GM18951 (cell line): ENCODE results near the gene LCN12.

Experiments used
- POLR2A ChIP-seq: IDR thresholded peaks from 4 replicates; pipeline ENCODE4 v1.6.1; 2011; ENCODE audit warnings: mild to moderate bottlenecking; ENCODE audit not compliant: insufficient read length, insufficient read depth; ENCODE audit errors: extremely low read depth
- in situ Hi-C: fragments of 300-500 bp; cut with MboI; formaldehyde crosslinking; loops from one replicate; pipeline ENCODE4 v1.12.0; 2022; ENCODE audit warnings: low sequenced_read_pairs, mixed read lengths, inconsistent platforms; ENCODE audit not compliant: unreplicated experiment

The LCN12 gene

DNA sequence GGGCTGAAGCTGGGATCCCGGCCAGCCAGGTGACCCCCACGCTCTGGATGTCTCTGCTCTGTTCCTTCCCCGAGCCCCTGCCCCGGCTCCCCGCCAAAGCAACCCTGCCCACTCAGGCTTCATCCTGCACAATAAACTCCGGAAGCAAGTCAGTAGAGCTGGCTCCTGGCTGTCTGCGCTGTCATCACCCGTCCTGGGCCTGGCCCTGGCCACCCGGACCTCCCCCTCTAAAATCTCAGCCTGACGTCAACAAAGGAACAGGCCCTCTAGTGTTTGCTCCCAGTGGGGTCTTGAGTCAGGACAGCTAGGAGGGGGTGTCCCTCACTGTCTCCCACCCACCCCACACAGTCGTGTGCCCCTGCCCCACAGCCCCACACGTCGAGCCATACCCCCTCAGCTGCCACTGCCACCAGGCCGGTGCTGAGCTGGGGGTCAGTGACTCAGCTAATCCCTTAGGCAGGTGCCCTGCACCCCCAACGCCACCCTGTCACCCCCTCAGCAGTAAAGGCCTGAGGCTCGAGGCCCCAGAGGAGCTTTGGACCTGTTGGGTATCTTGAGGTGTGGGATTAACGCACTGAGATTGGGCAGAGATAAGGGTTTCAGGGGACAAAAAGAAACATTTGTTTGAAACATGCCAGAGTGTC lies 29.6 kb downstream of the LCN12 start:
- in situ Hi-C loops, result no loop called here
- no peak for TF ChIP-seq POLR2A

DNA sequence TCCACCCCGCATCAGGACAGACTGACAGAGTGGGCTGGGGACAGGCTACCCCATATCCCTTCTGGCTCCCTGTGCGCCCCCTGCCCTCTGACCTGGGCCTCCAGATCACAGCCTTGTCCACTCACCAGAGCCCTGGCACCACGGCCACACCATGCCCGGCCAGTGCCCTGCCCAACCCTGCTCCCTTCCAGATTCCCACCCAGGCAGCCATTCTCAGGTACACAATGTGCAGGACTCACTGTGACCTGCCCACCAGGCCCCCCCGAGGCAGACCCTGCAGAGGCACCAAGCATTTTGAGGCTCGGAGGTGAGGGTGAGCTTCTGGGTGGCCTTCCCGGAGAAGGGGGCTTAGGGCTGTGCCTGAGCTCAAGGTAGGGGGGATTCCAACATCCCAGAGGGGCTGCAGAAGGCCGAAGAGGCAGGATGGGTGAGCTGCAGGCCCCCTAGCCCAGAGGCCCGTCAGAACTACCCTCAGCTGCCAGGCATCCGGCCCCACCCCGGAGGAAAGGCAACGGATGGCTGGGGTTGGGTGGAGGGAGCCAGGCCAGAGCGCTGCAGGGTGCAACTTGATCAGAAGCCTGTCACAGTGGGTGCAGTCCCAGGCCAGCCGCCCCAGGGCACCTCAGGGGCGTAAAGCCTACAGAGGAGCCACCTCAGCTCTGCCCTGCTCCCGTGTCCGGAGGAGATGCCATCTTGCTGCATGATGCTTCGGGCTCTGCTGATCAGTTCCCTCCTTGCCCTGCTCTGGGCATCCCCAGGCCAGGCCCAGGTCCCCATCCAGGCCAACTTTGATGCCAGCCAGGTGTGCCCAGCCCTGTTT lies 30.4 kb downstream of the LCN12 start, which contains the start of gene LCNL1:
TSS of gene LCNL1 (plus strand) at position 762 of the 820 bp plus-strand sequence. CDS start 594 bp downstream, outside the sequence.
- in situ Hi-C loops, result no loop called here
- TF ChIP-seq POLR2A, result no peak

DNA sequence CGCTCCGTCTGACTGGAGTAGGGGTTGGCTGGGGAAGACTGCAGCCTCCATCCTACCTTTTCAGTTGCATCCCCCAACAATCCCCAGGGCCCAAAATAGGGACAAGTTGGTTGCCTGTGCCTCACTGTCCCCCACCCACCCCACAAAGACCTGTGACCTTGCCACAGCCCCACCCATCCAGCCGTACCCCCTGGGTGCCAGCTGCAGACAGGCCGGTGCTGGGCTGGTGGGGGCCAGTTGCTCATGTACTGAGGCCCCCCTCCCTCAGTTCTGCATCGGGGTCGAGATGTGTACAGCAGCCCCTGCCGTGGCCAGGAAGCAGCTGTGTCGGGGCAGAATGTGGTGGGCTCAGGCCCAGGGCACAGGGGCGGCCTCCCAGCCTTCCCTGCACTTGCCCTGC lies 31.1 kb downstream of the LCN12 start:
- TF ChIP-seq POLR2A, result no peak
- in situ Hi-C loops, result no loop called here

DNA sequence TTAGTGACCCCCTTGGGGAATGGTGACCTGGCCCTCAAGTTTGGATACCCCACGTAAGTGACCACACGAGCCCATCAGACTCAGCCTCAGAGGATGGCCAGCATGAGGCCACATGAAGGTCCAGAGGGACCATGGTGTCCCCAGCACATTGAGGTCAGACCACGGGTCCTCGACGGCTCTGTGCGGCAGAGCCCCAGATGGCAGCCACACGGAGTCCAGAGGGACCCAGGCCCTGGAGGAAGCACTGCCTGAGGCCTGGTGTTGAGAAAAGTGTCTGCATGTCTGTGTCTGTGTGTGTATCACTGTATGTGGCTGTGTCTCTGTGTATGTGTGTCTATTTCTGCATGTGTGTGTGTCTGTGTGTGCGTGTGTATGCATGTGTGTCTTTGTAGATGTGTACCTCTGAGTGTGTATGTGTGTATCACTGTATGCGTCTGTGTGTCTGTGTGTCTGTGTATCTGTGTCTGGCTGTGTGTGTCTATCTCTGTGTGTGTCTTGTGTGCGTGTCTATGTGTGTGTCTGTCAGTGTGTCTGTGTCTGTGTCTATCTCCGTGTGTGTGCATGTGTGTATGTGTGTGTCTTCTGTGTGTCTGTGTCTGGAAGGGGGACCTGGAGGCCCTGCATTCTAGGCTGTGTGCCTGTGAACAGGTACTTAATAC lies 31.7 kb downstream of the LCN12 start:
- in situ Hi-C loops, result no loop called here
- TF ChIP-seq POLR2A, result no peak

DNA sequence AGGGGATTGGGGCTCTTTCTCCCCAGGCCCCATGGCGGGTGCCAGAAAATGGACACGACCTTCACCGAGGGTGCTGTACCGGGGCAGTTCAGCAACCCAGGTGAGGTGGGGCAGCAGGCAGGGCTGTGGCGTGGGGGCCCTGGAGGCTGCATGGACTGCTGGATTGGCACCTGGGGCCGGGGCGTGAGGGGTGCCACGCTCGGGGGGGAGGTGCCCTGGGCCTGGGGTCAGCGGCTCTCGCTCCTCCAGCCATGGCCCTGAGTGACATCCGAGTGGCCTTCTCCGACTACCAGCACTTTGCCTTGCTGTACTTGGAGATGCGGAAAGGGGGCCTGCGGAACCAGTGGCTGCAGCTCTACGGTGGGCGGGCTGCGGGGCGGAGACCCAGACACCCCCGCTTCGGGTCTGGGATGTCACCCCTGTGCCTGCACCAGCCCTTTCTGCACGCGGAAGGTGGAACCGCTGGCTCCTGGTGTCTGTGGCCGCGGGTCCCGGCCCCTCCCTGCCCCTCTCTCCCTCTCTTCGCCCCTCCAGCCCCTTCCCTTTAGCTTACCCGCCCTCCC lies 32.5 kb downstream of the LCN12 start:
- no peak for TF ChIP-seq POLR2A
- in situ Hi-C loops, result no loop called here

DNA sequence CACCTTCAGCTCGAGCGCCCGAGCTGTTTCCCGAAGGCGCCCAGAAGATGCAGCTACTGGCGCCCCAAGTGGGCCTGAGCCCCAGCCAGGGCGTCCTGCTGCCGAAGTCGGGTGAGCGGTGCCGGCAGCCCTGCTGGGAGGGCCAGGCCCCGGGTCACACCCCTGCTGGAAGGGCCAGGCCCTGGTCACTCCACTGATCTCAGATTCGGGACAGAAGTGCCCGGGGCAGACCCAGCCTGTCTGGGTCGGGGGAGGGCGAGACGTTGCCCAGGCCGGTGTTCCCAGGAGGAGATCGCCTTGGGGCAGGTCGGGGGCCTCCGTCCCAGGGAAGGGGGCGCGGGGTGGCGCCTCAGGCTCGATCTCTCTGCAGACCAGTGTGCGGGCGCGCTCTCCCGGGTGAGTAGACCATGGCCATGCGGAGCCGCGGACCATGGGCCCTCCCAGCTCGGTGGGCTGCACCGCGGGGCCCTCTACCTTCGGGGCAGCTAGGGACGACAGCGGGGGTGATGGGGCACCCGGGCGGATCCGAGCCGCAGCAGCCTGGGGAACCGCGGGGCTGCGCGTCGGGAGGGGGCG lies 33.0 kb downstream of the LCN12 start:
- in situ Hi-C loops, result no loop called here
- TF ChIP-seq POLR2A, result no peak

DNA sequence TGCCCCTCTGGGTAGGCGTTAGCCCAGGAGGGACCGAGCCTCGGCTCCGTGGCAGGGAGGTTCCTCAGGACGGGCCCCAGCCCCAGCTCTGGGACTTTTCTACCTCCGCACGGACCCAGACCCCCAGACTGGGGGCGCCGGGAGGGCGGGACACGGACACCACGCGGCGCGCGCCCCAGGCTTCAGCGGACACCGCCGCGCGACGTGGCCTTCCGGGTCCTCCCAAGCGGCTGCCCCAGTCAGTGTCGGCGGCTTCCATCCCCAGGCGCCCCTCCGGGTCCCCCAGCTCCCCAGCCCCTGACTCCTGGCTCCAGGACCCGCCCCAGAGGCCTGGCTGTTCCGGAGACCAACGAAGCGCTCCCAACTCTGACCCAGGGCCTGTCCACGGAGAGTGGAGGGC lies 33.8 kb downstream of the LCN12 start:
- in situ Hi-C loops, result no loop called here
- TF ChIP-seq POLR2A, result no peak

DNA sequence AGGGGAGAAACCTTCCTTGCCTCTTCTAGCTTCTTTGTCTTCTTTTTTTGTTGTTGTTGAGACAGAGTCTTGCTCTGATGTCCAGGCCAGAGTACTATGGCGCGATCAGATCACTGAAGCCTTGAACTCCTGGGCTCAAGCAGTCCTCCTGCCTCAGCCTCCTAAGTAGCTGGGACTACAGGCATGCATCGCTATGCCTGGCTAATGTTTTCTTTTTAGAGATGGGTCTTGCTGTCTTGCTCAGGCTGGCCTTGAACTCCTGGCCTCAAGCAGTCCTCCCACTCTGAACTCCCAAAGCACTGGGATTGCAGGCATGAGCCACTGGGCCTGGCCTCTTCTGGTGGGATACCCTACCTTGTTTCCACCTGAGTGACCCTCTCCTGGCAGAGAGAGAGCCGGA lies 36.8 kb downstream of the LCN12 start:
- no peak for TF ChIP-seq POLR2A
- in situ Hi-C loops, result no loop called here

DNA sequence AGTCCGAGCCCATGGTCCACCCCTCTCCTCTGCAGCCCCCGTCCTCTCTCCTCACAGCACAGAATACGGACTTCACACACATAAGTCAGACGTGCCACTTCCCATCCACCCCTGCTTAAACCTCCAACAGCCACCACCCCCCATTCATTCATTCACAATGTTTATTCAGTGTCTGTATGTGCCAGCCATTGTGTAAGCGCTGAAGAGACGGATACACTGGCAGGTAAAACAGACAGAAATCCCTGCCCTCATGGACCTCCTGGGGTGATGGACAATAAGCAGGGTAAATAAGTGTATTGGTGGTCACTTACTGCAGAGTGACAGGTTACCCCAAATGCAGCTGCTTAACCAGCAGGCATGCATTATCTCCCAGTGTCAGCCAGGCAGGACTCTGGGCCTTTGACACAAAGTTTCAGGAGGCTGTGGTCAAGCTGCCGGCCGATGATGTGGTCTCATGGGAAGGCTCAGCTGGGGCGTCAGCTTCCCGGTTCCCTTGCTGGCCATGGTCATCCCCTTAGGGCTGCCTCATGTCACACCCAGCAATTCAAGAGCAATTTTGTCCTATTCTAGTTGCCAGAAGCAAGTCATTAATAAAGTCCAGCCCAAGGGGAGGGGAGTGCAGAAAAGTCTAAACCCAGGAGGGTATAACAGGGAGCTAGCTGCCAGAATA lies 38.3 kb downstream of the LCN12 start:
- in situ Hi-C loops, result no loop called here
- TF ChIP-seq POLR2A, result no peak

DNA sequence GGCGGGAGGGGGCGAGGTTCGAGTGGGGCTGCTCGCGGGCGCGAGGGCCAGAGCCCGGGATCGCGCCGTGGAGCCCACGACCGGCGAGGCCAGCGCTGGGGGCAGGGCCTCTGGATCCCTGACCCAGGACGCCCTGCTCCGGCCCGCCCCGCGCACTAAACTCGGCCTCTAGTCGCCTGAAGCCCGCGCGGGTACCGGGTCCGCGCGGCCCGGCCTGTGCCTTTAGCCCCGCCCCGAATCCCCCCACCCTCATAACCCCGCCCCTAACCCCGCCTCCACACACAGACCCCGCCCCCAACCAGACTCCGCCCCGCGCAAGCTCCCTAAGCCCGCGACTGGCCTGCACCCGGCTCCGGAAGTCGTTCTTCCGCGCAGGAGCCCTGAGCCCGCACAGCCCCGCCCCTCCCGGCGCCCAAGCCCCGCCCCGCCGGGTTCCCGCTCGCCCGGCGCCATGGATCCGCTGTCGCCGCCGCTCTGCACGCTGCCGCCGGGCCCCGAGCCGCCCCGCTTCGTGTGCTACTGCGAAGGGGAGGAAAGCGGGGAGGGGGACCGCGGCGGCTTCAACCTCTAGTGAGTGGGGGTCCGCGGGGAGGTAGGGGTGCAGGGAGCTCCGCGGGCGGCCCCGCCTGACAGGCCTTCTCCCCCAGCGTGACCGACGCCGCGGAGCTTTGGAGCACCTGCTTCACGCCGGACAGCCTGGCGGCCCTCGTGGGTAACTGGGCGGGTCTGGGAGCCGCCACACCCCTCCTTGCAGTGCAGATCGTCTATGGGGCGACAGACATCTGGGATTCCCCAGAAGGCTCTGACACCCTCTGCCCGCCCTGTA lies 40.1 kb downstream of the LCN12 start, which contains the start of gene PAXX:
TSS of gene PAXX (plus strand) at position 430 of the 826 bp plus-strand sequence. CDS start at position 452, 22 bp downstream.
- peak; percentile 76 for TF ChIP-seq POLR2A
- in situ Hi-C loops, result no loop called here

DNA sequence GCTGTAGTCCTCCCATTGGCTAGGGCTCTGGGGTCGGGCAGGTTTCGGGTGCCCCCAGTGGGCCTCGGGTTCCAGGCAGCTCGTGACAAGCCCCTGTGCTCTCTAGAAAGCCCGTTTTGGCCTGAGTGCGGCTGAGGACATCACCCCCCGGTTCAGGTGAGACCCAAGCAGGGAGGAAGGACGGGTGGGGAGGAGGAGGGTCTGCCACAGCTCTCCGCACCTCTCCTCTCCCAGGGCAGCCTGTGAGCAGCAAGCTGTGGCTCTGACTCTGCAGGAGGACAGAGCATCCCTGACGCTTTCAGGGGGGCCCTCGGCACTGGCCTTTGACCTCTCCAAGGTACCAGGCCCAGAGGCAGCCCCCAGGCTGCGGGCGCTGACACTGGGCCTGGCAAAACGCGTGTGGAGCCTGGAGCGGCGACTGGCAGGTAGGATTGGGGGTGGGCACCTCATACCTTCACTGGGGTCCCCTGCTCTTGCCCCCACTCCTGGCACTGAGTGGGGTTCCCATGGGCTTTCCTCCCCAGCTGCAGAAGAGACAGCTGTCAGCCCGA lies 40.8 kb downstream of the LCN12 start:
- in situ Hi-C loops, result no loop called here
- no peak for TF ChIP-seq POLR2A
